ENCODE measurements around the gene WNT7B.

- TF ChIP-seq, protein P1, sequence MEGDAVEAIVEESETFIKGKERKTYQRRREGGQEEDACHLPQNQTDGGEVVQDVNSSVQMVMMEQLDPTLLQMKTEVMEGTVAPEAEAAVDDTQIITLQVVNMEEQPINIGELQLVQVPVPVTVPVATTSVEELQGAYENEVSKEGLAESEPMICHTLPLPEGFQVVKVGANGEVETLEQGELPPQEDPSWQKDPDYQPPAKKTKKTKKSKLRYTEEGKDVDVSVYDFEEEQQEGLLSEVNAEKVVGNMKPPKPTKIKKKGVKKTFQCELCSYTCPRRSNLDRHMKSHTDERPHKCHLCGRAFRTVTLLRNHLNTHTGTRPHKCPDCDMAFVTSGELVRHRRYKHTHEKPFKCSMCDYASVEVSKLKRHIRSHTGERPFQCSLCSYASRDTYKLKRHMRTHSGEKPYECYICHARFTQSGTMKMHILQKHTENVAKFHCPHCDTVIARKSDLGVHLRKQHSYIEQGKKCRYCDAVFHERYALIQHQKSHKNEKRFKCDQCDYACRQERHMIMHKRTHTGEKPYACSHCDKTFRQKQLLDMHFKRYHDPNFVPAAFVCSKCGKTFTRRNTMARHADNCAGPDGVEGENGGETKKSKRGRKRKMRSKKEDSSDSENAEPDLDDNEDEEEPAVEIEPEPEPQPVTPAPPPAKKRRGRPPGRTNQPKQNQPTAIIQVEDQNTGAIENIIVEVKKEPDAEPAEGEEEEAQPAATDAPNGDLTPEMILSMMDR (IDR thresholded peaks at IDR 0.05) = no peak
- no peak for TF ChIP-seq EZH2 (IDR thresholded peaks at IDR 0.05; ENCODE audit: borderline replicate concordance, insufficient read depth, low read depth, low read length, poor library complexity, severe bottlenecking)
Measured at GRCh38 chr22:45871721-45872120, 105.2 kb downstream of the WNT7B start.

Data from B cell (primary cell).